HG02870 (cell line): ENCODE data around the gene HDAC4.

Source experiments
- ATAC-seq: cut with Tn5 transposase; IDR thresholded peaks from one replicate; pipeline ENCODE4 v1.9.1; 2021; ENCODE audit warnings: mild to moderate bottlenecking, moderate library complexity; ENCODE audit not compliant: unreplicated experiment

HDAC4 gene

DNA sequence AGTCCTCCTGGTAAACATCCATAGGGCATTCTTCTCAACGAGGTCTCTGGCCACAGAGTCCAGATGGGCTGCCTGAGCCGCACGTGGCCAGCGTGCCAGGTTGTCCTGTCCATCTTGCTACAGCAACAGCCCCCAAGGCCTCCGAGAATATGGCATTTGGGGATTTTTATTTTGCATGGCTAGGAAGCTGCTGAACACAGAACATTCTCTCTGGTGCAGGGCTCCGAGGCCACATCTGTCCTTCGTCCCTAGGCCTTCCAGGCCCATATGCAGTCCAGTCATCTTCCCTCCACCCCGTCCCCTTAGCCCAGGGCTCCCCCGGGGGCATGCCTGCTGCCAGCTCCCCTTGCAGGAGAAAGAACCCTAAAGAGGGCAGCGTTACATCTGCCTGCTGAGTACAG is 2.3 kb downstream of the HDAC4 start:
- no peak for ATAC-seq

DNA sequence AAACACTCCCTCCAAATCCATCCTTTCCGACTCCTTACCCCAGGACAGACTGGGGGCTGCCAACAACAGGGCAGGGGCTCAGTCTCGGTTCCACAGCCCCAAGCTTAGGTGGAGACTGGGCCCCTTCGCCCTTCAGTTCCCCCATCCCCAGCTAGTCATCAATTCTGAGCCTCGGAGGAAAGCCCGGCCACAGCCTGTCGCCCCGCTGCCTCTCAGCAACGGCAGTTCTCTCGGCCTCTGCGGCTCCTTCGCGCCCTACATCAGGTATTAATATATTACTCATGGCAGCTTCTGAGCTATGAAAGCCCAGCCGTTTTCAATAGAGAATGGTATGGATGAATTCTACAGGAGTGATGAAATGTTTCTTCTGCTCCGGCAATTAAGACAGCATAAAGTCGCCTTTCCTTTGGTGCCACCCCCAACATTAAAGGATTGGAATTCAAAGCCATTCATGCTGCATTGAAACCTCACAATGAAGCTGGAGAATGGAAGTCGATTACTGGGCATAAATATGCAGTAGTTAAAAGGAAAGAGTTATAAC is 2.8 kb downstream of the HDAC4 start:
- no peak for ATAC-seq

DNA sequence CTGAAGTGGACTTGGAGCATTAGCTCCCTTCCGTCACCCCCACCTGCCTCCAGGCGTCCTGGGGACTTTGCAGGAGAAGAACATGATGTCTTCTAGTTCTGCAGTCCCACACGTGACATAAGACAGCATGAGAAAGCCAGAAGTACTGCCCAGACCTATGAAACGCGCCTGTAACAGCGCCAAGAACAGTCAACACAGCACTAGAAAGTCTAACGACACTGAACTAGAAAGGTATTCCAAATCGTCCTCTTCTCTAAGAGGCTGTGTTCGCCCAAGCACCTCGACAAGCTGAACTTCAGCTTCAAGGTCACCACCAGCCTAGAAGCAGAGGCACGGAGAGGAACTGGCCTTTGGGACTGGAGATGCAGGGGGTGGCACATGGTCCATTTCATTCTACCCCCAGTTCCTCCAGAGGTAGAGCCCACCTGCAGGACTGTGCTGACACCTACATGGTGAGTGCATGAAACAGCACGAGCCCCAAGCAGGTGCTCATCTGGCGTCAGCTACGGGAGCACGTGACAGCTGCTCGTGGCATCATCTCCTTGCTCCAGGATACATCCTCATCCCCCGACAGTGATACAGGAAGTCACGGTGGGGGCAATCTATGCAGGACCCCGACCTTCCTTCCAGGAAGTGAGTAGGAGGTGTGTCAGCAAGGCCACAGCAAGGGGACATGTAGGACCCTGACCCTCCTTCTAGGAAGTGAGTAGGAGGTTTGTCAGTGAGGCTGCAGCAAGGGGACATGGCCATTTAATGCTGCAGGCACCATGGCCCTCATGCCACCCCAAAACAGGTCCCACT is 3.7 kb downstream of the HDAC4 start:
- ATAC-seq, result no peak

DNA sequence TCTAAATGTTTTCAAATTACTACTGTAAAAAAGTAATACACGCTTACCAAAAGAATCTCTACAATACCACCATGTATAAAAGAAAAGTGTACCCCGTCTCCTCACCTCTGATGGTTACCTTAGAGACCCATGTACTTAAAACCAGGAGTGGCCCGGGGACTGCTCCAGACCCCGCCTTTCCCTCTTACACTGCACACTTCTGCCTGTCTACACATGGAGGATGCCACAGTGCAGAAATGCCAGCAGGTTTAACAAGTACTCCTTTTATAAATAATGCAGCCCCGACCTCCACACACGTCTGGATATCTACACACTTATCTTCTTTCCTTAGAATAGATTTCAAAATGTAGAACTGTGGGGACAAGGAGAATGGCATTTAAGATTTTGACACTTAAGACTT is 5.3 kb downstream of the HDAC4 start:
- ATAC-seq, result no peak

DNA sequence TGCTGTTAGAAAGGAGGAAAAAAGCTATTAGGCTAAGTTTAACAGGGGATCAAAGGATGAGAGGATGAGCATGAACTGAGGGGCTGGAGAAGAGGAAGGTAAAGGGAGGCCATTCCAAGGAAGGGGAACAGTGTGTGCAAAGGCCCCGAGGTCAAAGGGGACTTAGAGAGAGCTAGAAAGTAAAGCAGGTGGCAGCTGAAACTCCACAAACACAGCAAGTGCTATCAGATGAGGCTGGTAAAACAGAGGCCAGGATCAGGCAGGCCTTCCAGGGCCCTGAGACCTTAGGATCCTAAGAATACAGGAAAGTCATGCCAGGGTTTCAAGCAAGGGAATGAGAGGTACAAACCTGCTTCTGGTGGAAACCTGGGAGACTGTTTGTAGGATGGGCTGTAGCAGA is 5.8 kb downstream of the HDAC4 start:
- no peak for ATAC-seq

DNA sequence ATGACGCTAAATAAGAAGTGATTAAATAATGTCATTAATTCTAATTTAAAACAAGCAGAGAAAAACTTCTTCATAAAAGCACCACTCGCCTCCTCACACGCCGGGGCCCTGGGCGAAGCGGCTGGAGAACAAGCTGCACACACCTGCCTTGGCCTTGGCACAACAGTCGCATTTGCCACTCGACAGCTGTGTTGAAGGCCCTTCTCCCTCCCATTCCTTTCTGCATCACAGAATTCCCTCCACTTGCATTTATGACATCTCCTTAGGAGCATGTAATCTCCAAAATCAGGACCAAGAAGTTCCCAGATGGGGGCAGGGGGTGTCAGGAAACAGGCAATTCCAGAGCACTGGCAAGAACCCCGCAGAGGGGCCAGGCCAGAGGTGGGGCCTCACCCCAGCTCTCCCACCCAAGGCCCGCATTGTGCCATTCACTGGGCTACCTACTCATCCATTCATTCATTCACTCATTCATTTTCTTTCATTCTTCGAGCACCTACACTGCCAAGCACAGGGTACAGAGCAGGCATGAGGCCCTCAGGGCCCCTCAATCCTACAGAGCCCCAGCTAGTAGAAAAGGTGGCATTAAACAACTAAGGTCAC is 6.4 kb downstream of the HDAC4 start:
- no peak for ATAC-seq

DNA sequence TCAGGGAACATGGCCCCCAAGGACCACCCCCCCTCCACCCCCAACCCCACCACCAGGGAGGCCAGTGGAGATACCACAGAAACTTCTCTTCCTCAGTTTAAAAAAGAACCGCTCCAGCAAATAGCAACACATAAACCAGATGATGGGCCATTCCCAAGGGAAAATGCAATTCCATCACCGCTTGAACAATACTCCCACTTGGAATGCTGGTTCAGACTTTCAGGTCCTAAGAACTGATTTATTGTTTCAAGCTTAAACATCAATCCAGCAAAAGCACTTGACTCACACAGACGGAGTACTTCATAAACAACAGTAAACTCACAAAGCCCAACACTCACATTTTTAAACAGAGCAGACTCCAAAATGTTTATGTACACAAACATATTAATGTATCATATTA is 6.9 kb downstream of the HDAC4 start:
- no peak for ATAC-seq

DNA sequence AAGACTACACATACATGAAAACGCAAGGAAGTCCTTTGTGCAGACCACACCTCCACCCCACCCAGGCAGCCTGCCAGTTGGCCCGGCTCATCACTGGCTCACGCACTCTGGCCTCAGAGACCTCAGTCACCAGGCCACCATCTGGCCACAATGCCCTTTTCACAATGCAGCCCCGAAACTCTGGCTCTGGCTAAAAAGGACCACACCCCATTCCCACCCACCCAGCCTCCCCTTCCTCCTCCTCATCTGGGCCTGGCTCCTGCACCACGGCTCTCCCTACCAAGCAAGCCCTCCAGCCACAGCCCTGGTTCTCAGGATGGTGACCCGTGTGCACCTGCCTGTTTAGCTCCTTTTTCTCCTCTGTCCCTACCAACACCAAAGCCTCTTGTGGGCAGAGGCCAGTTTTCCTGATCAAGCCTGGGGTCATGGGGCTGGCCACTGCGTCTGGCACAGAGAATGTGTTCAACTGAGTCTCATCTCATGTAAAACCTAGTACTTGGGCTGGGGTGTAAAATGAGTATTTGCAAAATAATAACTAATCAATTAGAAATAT is 7.4 kb downstream of the HDAC4 start:
- ATAC-seq, result no peak

DNA sequence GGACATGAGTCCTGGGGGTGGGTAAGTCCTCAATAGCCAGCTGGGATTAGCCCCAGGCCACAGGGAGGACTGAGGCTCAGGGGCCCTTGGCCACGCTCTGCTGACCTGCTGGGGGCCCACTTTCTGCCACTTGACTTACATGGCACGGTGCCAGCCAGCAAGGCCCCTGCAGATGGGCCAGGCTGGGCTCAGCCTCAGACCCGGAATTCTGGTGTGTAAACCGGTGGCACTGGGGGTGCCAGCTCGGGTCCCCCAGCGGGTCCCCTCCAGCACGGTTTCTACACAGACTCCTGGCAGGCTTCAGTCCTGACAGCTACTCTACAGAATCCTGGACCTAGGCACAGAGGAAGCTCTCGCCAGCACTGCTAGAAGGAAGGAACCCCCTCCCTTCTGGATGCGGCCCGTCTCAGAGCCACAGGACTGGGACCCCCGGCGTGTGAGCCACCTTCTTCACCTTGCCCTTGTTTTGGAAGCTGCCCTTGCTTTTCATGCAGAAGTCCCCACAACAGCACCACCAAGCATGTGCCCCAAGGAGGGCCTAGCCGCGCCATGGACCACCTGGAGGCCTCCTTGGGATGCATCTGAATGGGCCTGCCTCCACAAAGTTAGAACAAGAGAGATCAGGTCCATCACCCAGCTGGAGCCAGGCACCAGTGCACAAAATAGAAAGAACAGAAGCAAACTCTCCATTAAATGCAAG is 8.0 kb downstream of the HDAC4 start:
- no peak for ATAC-seq

DNA sequence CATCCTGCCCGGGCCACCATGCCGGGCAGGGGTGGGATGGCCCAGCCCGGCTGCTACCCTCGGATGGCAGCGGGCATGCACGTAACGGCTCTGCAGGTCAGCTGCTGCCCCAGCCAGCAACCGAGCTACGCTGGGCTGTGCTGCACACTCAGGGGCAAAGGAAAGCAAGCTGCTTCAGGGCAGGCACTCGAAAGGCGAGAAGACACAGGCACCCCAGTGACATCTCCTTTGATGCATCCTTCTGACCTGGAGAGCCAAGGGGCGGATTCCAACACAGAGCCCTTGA is 8.8 kb downstream of the HDAC4 start:
- ATAC-seq, result no peak

DNA sequence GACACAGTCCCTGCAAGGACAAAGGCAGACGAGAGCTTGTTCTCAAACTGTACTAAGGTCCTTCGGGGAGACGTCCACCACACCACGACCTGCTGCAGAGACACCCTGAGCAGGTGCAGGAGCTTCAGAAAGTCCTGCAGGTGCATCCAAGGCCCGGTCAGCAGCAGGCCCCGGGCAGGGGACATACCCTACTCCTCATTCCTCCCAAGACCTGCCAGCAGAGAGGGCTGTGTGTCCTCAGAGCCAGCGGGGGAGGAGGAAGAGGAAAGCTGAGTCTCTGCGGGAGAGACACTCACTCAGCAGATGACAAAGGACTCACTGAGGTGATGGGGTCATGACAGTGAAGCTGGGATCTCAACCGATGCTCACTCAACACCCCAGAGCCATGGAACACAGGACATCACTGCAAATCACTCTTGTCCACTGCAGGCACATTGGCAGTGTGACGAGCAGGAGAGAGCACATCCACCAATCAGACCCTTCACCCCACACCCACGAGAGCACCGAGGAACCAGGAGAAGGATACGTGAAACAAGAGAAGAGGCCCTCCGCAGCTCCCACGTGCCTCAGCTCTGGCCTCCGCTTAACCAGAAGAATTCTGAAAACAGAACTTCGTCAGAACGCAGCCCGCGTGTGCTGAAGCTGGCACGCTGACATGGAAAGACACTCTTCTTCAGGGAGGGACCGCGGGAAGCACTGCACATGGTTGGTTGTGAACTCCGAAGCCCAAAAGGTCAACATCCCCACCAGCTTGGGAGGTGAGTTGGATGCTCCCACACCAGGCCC is 9.3 kb downstream of the HDAC4 start:
- ATAC-seq, result no peak

DNA sequence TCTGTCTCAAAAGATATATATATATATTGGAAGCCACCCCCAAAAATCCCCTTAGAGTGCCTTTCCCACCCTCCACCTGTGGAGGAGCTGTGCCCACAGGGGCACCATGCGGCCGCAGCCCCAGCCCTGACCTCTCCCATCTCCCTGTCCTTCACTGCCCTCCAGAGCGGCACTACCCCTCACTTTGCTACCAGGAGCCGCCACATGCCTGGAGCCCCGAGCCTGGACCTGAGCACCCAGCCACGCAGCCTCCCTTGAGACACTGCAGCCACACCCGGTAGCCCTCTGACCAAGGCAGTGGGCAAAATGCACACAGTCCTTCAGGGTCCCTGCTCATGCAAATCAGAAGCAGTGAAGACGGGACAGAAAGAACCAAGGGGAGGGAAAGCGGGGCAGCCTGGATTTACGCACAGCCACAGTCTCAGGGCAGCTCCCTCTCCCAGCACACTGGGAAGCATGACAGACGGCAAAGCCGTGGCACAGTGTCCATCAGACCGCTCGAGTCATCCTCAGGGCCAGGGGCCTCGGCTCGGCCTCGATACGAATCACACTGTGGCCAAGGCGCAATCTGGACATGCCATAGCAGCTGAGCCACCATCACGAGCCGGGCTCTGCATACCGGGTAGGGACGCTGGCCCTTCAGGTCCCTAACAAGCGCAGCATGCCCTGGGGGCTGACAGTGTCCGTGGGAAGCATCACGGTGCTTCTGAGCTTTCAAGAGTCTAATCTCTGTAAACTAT is 10.1 kb downstream of the HDAC4 start:
- ATAC-seq, result no peak

DNA sequence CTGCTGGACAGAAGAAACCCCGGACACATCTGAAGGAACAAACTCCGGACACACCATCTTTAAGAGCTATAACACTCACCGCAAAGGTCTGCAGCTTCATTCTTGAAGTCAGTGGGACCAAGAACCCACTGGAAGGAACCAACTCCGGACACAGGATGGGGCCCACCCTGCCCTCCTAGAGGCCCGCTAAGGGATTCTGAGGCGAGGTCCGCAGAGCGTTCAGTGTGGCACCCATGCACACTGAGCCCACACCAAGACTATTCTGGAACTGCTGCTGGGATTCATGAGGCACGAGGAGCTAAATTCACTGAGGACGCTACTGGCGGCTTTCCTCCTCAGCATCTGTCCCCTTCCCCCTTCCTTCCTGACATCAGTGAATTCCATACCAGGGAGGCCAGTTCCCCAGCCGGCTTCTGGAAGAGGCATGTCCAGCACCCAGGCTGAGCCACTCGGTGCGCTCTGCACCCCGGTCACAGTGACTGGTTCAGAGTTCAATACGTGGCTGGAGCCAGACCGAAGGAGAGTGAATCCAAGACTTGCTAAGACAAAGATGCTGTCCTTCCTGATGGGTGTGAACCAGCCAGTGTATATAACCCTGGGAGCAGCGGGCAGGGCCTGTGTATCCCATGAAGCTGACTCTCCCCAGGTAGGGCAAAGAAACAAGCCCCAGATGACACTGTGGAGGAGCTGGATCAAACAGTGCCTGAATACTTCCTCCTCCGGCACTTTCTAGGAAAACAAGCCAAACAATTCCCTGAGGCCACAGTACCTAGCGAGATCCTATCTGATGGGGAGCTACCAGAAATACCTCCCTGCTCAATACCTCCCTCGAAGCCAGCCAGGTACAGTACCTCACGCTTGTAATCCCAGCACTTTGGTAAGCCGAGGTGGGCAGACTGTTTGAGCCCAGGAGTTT is 11.1 kb downstream of the HDAC4 start:
- ATAC-seq, result no peak

DNA sequence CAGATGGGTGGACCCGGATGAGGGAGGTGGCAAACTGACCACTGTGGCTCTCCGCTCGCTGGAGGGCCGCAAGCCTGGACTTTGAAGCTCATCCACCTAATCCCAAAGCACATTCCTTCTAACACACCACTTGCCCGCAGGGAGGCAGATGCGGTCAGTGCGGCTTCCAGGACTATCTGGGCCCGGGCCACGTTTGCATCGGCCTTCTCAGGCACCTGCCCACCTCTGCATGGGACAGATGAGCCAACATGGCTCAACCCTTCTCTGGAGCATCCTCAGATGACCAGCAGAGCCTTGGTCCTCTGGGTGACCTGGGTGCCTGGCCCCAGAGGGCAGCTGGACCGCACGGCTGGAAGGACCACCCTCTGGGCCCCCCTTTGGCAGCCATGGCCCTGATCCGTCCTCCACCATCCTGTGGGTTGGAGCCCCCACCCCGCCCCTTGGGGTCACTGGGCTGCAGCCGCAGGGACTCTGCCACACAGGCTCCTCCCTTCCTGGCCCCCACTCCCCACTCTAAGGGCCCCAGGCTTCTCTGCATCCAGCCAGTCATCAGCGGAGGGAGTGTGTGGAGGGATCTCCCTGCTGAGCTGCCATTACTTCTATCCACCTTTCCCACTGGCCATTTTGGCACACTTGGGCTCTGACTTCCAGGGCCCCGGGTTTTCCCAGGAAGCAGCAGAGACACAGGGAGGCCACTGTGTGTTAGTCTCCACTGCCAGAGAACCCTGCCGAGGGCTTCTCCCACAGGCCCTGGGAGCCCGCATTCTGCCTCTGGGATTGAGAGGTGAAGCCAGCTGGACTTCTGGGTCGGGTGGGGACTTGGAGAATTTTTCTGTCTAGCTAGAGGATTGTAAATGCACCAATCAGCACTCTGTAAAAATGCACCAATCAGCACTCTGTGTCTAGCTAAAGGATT is 12.3 kb downstream of the HDAC4 start:
- ATAC-seq, result no peak

DNA sequence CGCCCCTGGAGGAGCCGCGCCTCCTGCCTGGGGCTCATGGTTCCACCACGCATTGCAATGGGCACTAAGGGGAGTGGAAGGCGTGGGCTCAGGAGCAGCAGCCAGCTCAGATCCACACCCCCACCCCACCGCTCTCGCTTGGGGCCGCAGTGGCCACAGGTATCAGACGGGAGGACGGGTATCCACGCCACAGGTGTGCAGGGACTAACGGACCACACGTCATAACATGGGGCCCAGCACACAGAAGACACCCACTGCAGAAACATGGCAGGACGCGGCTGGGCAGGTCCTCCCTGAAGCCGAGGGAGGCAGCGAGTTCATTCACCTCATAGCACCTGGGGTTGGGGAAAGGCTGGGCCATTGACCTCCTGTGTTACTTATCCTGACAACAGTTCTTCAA is 13.0 kb downstream of the HDAC4 start:
- no peak for ATAC-seq

DNA sequence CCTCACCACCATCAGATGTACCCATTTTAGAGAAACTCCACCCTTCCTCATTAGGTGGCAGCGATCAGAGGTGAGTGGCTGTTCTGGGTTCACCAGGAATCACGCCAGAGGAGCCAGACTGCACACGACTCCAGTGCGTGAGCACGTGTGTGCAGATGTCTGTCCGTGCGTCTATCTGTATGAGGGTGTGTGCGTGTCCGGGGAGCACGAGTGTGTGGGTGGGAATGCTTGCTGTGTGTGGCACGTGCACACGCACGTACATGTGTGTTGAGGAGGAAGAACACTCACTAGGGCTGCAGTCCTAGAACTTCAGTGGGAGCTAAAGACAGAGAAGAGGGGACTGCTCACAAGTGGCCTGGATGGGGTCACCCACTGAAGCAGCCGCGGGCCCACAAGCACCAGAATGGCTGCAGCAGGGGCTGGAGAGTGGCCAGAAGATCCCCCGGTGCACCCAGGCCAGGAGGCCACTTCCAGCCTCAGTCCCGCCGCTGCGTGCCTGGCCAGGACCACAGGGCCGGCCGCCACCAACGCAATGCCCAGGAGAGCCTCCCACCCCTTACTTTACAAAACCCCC is 13.9 kb downstream of the HDAC4 start:
- no peak for ATAC-seq

DNA sequence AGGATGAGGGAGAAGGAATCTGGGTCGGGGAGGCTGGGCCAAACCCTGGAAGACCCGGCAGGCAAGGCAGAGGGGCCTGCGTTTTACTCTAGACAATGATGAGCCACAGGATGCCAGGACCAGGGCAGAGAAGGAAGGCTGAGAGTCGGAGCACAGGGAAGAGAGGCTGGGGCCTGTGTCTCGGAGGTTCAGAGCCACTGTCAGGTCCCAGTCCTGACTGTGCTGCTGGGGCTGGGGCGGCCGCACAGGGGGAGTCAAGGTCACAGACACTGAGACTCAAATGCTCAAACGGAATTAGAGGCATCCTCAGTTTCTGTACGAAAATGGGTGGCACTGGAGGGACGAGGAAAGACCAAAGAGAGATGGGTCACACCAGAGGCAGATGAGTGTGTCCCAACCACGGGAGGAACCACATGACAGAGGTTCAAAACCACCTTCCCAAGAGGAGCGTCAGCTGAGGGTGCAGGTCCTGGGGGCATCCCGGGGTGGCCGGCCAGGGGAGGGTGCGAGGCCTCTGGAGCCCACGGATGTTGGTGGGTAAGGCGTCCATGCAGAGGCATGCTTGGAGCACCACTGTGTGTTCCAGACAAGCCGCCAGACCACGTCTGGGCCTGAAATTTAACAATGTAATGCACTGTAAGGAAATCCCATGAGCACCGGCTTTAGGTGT is 14.7 kb downstream of the HDAC4 start:
- ATAC-seq, result no peak
